Thoracic aorta (tissue), 2 donors: ENCODE results near the gene TBC1D2. TPM values are rescaled to one million over a fixed set of nuclear protein-coding genes. Genes with fewer than 3 reads are reported as not detected.

Source experiments
- ATAC-seq: fragments of 150-250 bp; one replicate; pipeline ENCODE4 v1.8.0; 2017; ENCODE audit warnings: low read depth; ENCODE audit not compliant: insufficient number of reproducible peaks, low FRiP score
- DNase-seq: peaks from one replicate; pipeline ENCODE4 v3.0.0-alpha.2; 2020; ENCODE audit warnings: low spot score
- H3K27ac ChIP-seq, 2 donors: fragments of 200-600 bp; sonication (generic); 1 replicate in 1 of 2; 2 replicates in 1 of 2; pipeline ENCODE4 v1.5.1; 2016; ENCODE audit warnings: mild to moderate bottlenecking in 2 of 2, moderate library complexity in 2 of 2
- H3K27me3 ChIP-seq: fragments of 200-600 bp; sonication (generic); replicated peaks from 2 replicates; pipeline ENCODE4 v1.6.0; 2016; ENCODE audit warnings: mild to moderate bottlenecking; ENCODE audit not compliant: insufficient read depth
- H3K36me3 ChIP-seq: fragments of 200-600 bp; sonication (generic); one replicate; pipeline ENCODE4 v1.5.1; 2016
- H3K4me1 ChIP-seq, 2 donors: fragments of 200-600 bp; sonication (generic); 1 replicate in 1 of 2; 2 replicates in 1 of 2; pipeline versions ENCODE4 v1.5.1 to v1.6.0; 2016; ENCODE audit warnings: low read depth in 2 of 2, mild to moderate bottlenecking in 1 of 2; ENCODE audit not compliant: control insufficient read depth in 1 of 2
- H3K4me3 ChIP-seq: fragments of 200-600 bp; sonication (generic); 2 replicates; pipeline ENCODE4 v1.5.1; 2016; ENCODE audit warnings: mild to moderate bottlenecking
- H3K9me3 ChIP-seq: fragments of 200-600 bp; sonication (generic); 2 replicates; pipeline ENCODE4 v1.5.1; 2016
- CTCF ChIP-seq: fragments of 200-600 bp; sonication (generic); IDR thresholded peaks from one replicate; pipeline ENCODE4 v1.5.1; 2019; ENCODE audit warnings: antibody characterized with exemption
- total RNA-seq, 2 donors: library from RNA; depleted of rRNA; stranded (reverse); fragments of >200 nt; gene quantifications; one replicate each; pipeline versions ENCODE4 v1.1.0 to v1.2.3, GENCODE V29; 2016

Gene TBC1D2
- total RNA-seq, 2 donors from 2014 or later = 22.3 to 23.7 TPM

- Histone ChIP-seq H3K36me3 (no peaks in the 10 kb centered on the region), H3K4me3 (peak overlapping the region; percentile 86), H3K4me1 (peaks cover 4 to 26% of the 10 kb centered on the region in 2 donors), H3K27ac (peak overlapping the region; percentile 92 to 95), H3K9me3 (no peaks in the 10 kb centered on the region), H3K27me3 (no peaks in the 10 kb centered on the region)
- TF ChIP-seq CTCF = no peak
- DNase-seq (no peak), ATAC-seq (no peak)
Measured at GRCh38 chr9:98256756-98257155, 1.3 kb upstream of the TBC1D2 start.

GRCh38 chr9:98255061-98255577 is 330 bp downstream of the TBC1D2 start:
- H3K27me3 ChIP-seq = no peaks in the 10 kb centered on the region
- H3K36me3 ChIP-seq = no peaks in the 10 kb centered on the region
- no peak for DNase-seq
- peak; percentile 9 for ATAC-seq
- H3K27ac ChIP-seq = peak overlapping the region; percentile 92 to 95
- no peak for TF ChIP-seq CTCF
- no peaks in the 10 kb centered on the region for H3K9me3 ChIP-seq
- peak overlapping the region; percentile 86 for H3K4me3 ChIP-seq
- H3K4me1 ChIP-seq = peaks cover 4 to 26% of the 10 kb centered on the region in 2 donors

GRCh38 chr9:98254228-98255060 is 1.0 kb downstream of the TBC1D2 start:
- H3K27me3 ChIP-seq = no peaks in the 10 kb centered on the region
- no peak for DNase-seq
- no peak for ATAC-seq
- no peak overlapping the region for H3K27ac ChIP-seq
- peaks cover 4 to 26% of the 10 kb centered on the region in 2 donors for H3K4me1 ChIP-seq
- no peaks in the 10 kb centered on the region for H3K9me3 ChIP-seq
- no peak for TF ChIP-seq CTCF
- no peaks in the 10 kb centered on the region for H3K36me3 ChIP-seq
- peak overlapping the region; percentile 86 for H3K4me3 ChIP-seq

- no peak for TF ChIP-seq CTCF
- Histone ChIP-seq H3K4me1 (peaks cover 4 to 26% of the 10 kb centered on the region in 2 donors), H3K9me3 (no peaks in the 10 kb centered on the region), H3K27me3 (no peaks in the 10 kb centered on the region), H3K27ac (no peak overlapping the region), H3K36me3 (no peaks in the 10 kb centered on the region), H3K4me3 (no peak overlapping the region)
- no peak for DNase-seq
- ATAC-seq = no peak
Measured at GRCh38 chr9:98253565-98253964, 1.9 kb downstream of the TBC1D2 start.

- TF ChIP-seq CTCF = no peak
- no peaks in the 10 kb centered on the region for H3K27me3 ChIP-seq
- H3K4me1 ChIP-seq = peaks cover 11 to 20% of the 10 kb centered on the region in 2 donors
- no peak overlapping the region for H3K4me3 ChIP-seq
- DNase-seq (no peak), ATAC-seq (no peak)
- no peak overlapping the region for H3K27ac ChIP-seq
- H3K9me3 ChIP-seq = no peaks in the 10 kb centered on the region
- no peaks in the 10 kb centered on the region for H3K36me3 ChIP-seq
Measured at GRCh38 chr9:98251551-98251950, 3.9 kb downstream of the TBC1D2 start.
